GM19328 (cell line): ENCODE results near the gene RHO.

Source experiments
- ATAC-seq: cut with Tn5 transposase; IDR thresholded peaks from one replicate; pipeline ENCODE4 v1.9.1; 2021; ENCODE audit warnings: mild to moderate bottlenecking, moderate library complexity; ENCODE audit not compliant: unreplicated experiment

RHO gene

GRCh38 chr3:129576514-129577352 lies 48.3 kb downstream of the RHO start:
- ATAC-seq: no peak

- no peak for ATAC-seq
These were observed 48.9 kb downstream of the RHO start for GRCh38 chr3:129577366-129577765.

- no peak for ATAC-seq
These were observed 49.7 kb downstream of the RHO start for GRCh38 chr3:129577925-129578786.

- no peak for ATAC-seq
These were observed 51.6 kb downstream of the RHO start for GRCh38 chr3:129579991-129580390.

- no peak for ATAC-seq
These were observed 53.2 kb downstream of the RHO start for GRCh38 chr3:129581623-129582022.

- ATAC-seq: no peak
These were observed 54.4 kb downstream of the RHO start for GRCh38 chr3:129582799-129583198.

GRCh38 chr3:129583289-129583688 lies 54.9 kb downstream of the RHO start:
- no peak for ATAC-seq

GRCh38 chr3:129584631-129585030 lies 56.2 kb downstream of the RHO start:
- ATAC-seq: no peak
